B cell (primary cell): Measurements from ENCODE around the gene MC1R.

Experiments
- CTCF ChIP-seq: fragments of 200-600 bp; IDR thresholded peaks from one replicate; pipeline ENCODE4 v1.8.0; 2022; ENCODE audit warnings: antibody characterized with exemption, mild to moderate bottlenecking
- EZH2 ChIP-seq: IDR thresholded peaks from 2 replicates; pipeline ENCODE4 v1.6.1; 2012; ENCODE audit warnings: borderline replicate concordance, low read depth, mild to moderate bottlenecking, moderate library complexity, low read length; ENCODE audit not compliant: insufficient read depth, poor library complexity, severe bottlenecking

GRCh38 chr16:89900885-89901284 lies 17.8 kb upstream of the MC1R start:
- TF ChIP-seq CTCF (no peak), EZH2 (no peak)
